HCT116 (cell line): ENCODE data around the gene RBM20. TPM values are rescaled to one million over a fixed set of nuclear protein-coding genes. Genes with fewer than 3 reads are reported as not detected.

Experiments used
- ATAC-seq: fragments of 200-7000 bp; cut with Tn5 transposase; 2 replicates; pipeline ENCODE4 v1.9.1; 2020; ENCODE audit warnings: mild to moderate bottlenecking, moderate library complexity
- BruUV-seq: library from RNA; stranded (reverse); fragments of 400-500 nt; replicated peaks from 2 replicates; lab custom pipeline; 2021; lab: Mats Ljungman, UMichigan
- CTCF ChIA-PET: fragments of 300-600 bp; sonication (Branson Sonifier 250); formaldehyde crosslinking; loops from one replicate; lab custom pipeline; 2021; ENCODE audit warnings: antibody characterized with exemption; lab: Charles Lee
- POLR2A ChIA-PET: fragments of 300-600, 350-600 bp; sonication (Branson Sonifier 250); formaldehyde crosslinking; loops from one replicate; lab custom pipeline; 2021; ENCODE audit warnings: antibody characterized with exemption; lab: Charles Lee
- RAD21 ChIA-PET, 2 experiments: fragments of 300-600 bp; sonication (Branson Sonifier 250); formaldehyde crosslinking; loops; one replicate each; lab custom pipeline; 2023; ENCODE audit warnings: low total read pairs in 2 of 2; ENCODE audit not compliant: uncharacterized antibody in 2 of 2, unreplicated experiment in 2 of 2, low non-redundant PET in 1 of 2; lab: Charles Lee
- DNase-seq: peaks from one replicate; pipeline ENCODE4 v3.0.0-alpha.2; 2010; ENCODE audit warnings: low read depth, low spot score
- H2AFZ ChIP-seq: fragments of 200-600 bp; shearing (Covaris generic), sonication (generic); 2 replicates; pipeline ENCODE4 v1.6.1; 2017; ENCODE audit warnings: low read depth, mixed run types, mixed read lengths, antibody characterized with exemption, low read length; ENCODE audit not compliant: poor library complexity, severe bottlenecking
- H3K27ac ChIP-seq: 2 replicates; pipeline ENCODE4 v1.5.1; 2012; ENCODE audit warnings: low read depth, low read length
- H3K27me3 ChIP-seq: fragments of 200-600 bp; sonication (generic); 2 replicates; pipeline ENCODE4 v1.6.1; 2016; ENCODE audit warnings: mixed run types, low read length, mixed read lengths; ENCODE audit not compliant: insufficient read depth
- H3K36me3 ChIP-seq, 2 experiments: fragments of 200-500 bp in 1 of 2; fragments of 200-600 bp in 1 of 2; sonication (Bioruptor generic) in 1 of 2; sonication (generic) in 1 of 2; 2 replicates each; pipeline versions ENCODE4 v1.5.1 to v1.6.1; 2014 to 2016; ENCODE audit warnings: low read length in 2 of 2, inconsistent platforms in 1 of 2, mixed read lengths in 1 of 2, mixed run types in 1 of 2; ENCODE audit not compliant: insufficient read depth in 2 of 2, control insufficient read depth in 1 of 2
- H3K4me1 ChIP-seq, 2 experiments: fragments of 200-600 bp in 1 of 2; sonication (generic) in 1 of 2; 2 replicates each; pipeline versions ENCODE4 v1.5.1 to v1.6.1; 2012 to 2017; ENCODE audit warnings: low read length in 2 of 2, inconsistent platforms in 1 of 2, mild to moderate bottlenecking in 1 of 2, mixed read lengths in 1 of 2, mixed run types in 1 of 2, moderate library complexity in 1 of 2; ENCODE audit not compliant: insufficient read depth in 2 of 2, control insufficient read depth in 1 of 2
- H3K4me2 ChIP-seq: fragments of 200-600 bp; sonication (generic); 2 replicates; pipeline ENCODE4 v1.6.1; 2017; ENCODE audit warnings: mixed run types, low read length, mixed read lengths
- H3K4me3 ChIP-seq, 2 experiments: fragments of 200-600 bp in 1 of 2; sonication (generic) in 1 of 2; replicated peaks in 1 of 2; 2 replicates each; pipeline ENCODE4 v1.5.1; 2011 to 2016; ENCODE audit warnings: low read length in 2 of 2, control low read depth in 1 of 2, low read depth in 1 of 2, mild to moderate bottlenecking in 1 of 2, mixed read lengths in 1 of 2, mixed run types in 1 of 2
- H3K79me2 ChIP-seq: fragments of 200-600 bp; sonication (generic); 2 replicates; pipeline ENCODE4 v1.6.1; 2017; ENCODE audit warnings: mild to moderate bottlenecking, mixed run types, low read length, moderate library complexity, mixed read lengths; ENCODE audit not compliant: insufficient read depth
- H3K9ac ChIP-seq: fragments of 200-600 bp; sonication (generic); 2 replicates; pipeline ENCODE4 v1.6.1; 2016; ENCODE audit warnings: low read length, mixed read lengths
- H3K9me2 ChIP-seq: fragments of 200-600 bp; sonication (generic), shearing (Covaris generic); 2 replicates; pipeline ENCODE4 v1.6.1; 2017; ENCODE audit warnings: mixed run types, mild to moderate bottlenecking, moderate library complexity; ENCODE audit not compliant: insufficient read depth
- H3K9me3 ChIP-seq, 2 experiments: fragments of 200-500 bp in 1 of 2; fragments of 200-600 bp in 1 of 2; sonication (Bioruptor generic) in 1 of 2; sonication (generic) in 1 of 2; 2 replicates each; pipeline ENCODE4 v1.6.1; 2014 to 2017; ENCODE audit warnings: low read length in 2 of 2, mixed read lengths in 2 of 2, inconsistent platforms in 1 of 2, low read depth in 1 of 2, mild to moderate bottlenecking in 1 of 2, mixed run types in 1 of 2, moderate library complexity in 1 of 2; ENCODE audit not compliant: control insufficient read depth in 1 of 2, insufficient read depth in 1 of 2
- H4K20me1 ChIP-seq: fragments of 200-600 bp; sonication (generic), shearing (Covaris generic); 2 replicates; pipeline ENCODE4 v1.6.1; 2017; ENCODE audit warnings: mixed run types, mild to moderate bottlenecking, moderate library complexity; ENCODE audit not compliant: insufficient read depth
- CBX3 ChIP-seq: IDR thresholded peaks from 2 replicates; pipeline ENCODE4 v1.6.1; 2012; ENCODE audit warnings: low read depth
- CEBPB ChIP-seq: IDR thresholded peaks from 2 replicates; pipeline ENCODE4 v1.6.1; 2012; ENCODE audit warnings: low read depth
- CTCF ChIP-seq, 3 experiments: fragments of 200-600 bp in 1 of 3; sonication (generic) in 1 of 3; IDR thresholded peaks in 2 of 3; conservative IDR thresholded peaks in 1 of 3; 2 replicates each; pipeline ENCODE4 v1.5.1; 2012 to 2017; ENCODE audit warnings: low read depth in 2 of 3, low read length in 2 of 3, antibody characterized with exemption in 1 of 3, borderline replicate concordance in 1 of 3, control low read depth in 1 of 3, mild to moderate bottlenecking in 1 of 3, mixed read lengths in 1 of 3, mixed run types in 1 of 3, moderate library complexity in 1 of 3; ENCODE audit not compliant: insufficient read depth in 1 of 3
- EGR1 ChIP-seq: IDR thresholded peaks from 2 replicates; pipeline ENCODE4 v1.6.1; 2012; ENCODE audit warnings: low read depth
- ELF1 ChIP-seq: IDR thresholded peaks from 2 replicates; pipeline ENCODE4 v1.6.1; 2012; ENCODE audit warnings: low read depth, borderline replicate concordance
- FOSL1 ChIP-seq: IDR thresholded peaks from 2 replicates; pipeline ENCODE4 v1.6.1; 2012; ENCODE audit warnings: low read depth
- JUND ChIP-seq: IDR thresholded peaks from 2 replicates; pipeline ENCODE4 v1.6.1; 2012
- POLR2A ChIP-seq: IDR thresholded peaks from 2 replicates; pipeline ENCODE4 v1.7.0; 2011; ENCODE audit warnings: borderline replicate concordance; ENCODE audit not compliant: insufficient read depth, insufficient read length; ENCODE audit errors: extremely low read depth
- POLR2AphosphoS5 ChIP-seq: IDR thresholded peaks from 2 replicates; pipeline ENCODE4 v1.6.1; 2011; ENCODE audit warnings: mild to moderate bottlenecking, low read depth, low read length, moderate library complexity
- RAD21 ChIP-seq: IDR thresholded peaks from 2 replicates; pipeline ENCODE4 v1.6.1; 2012; ENCODE audit warnings: low read depth, mild to moderate bottlenecking
- REST ChIP-seq: IDR thresholded peaks from 2 replicates; pipeline ENCODE4 v1.6.1; 2012; ENCODE audit warnings: low read depth
- SIN3A ChIP-seq: IDR thresholded peaks from 2 replicates; pipeline ENCODE4 v1.6.1; 2012; ENCODE audit warnings: low read depth
- SP1 ChIP-seq: IDR thresholded peaks from 2 replicates; pipeline ENCODE4 v1.6.1; 2012; ENCODE audit warnings: low read depth
- SRF ChIP-seq: IDR thresholded peaks from 2 replicates; pipeline ENCODE4 v1.6.1; 2012; ENCODE audit warnings: low read depth
- TCF7L2 ChIP-seq: IDR thresholded peaks from 2 replicates; pipeline ENCODE4 v1.7.0; 2011; ENCODE audit warnings: borderline replicate concordance, inconsistent platforms; ENCODE audit not compliant: insufficient read depth, insufficient read length; ENCODE audit errors: extremely low read depth
- ZBTB33 ChIP-seq: IDR thresholded peaks from 2 replicates; pipeline ENCODE4 v1.6.1; 2011; ENCODE audit warnings: mild to moderate bottlenecking, low read length, moderate library complexity; ENCODE audit not compliant: insufficient replicate concordance; ENCODE audit errors: extremely low read depth
- ZFX ChIP-seq: fragments of 450-650 bp; IDR thresholded peaks from 2 replicates; pipeline ENCODE4 v1.6.1; 2017
- ZNF274 ChIP-seq: fragments of 200-500 bp; sonication (Bioruptor generic); IDR thresholded peaks from 2 replicates; pipeline ENCODE4 v1.6.1; 2014; ENCODE audit warnings: mild to moderate bottlenecking, low read depth, low read length, inconsistent platforms
- intact Hi-C: fragments of 100-400 bp; cut with micrococcal nuclease; formaldehyde crosslinking; loops from 2 replicates; pipeline ENCODE4 v1.10.0; 2022
- total RNA-seq: library from RNA; stranded (reverse); gene quantifications from one replicate; pipeline ENCODE4 v1.2.1, GENCODE V29; 2021; ENCODE audit not compliant: unreplicated experiment

The RBM20 gene
- total RNA-seq, 1 experiment from 2014 or later: 2.0 TPM

- no peaks in the 10 kb centered on the region for H3K27me3 ChIP-seq
- H3K79me2 ChIP-seq: no peaks in the 10 kb centered on the region
- no peak overlapping the region for H3K9ac ChIP-seq
- H3K4me1 ChIP-seq: no peaks in the 10 kb centered on the region
- intact Hi-C loops: no loop called here
- no peak overlapping the region for H3K4me2 ChIP-seq
- H3K9me3 ChIP-seq: no peaks in the 10 kb centered on the region
- ATAC-seq (no peak), DNase-seq (no peak)
- H3K4me3 ChIP-seq: no peak overlapping the region
- H3K36me3 ChIP-seq: no peaks in the 10 kb centered on the region
- no peaks in the 10 kb centered on the region for H3K9me2 ChIP-seq
- no TSS peak for BruUV-seq
- TF ChIP-seq ZNF274 (no peak), JUND (no peak), SIN3A (no peak), CTCF (IDR thresholded peaks at IDR 0.05 in 2 of 3, conservative IDR thresholded peaks at IDR 0.05 in 1 of 3; ENCODE audit: borderline replicate concordance in 1 of 3, insufficient read depth in 1 of 3, low read depth in 2 of 3, low read length in 2 of 3) (no peak), ELF1 (no peak), CEBPB (no peak), RAD21 (no peak), POLR2AphosphoS5 (no peak), TCF7L2 (no peak), CBX3 (no peak), EGR1 (no peak), SRF (no peak), SP1 (no peak), FOSL1 (no peak), POLR2A (no peak), ZFX (no peak), ZBTB33 (no peak), REST (no peak)
- ChIA-PET CTCF (no interaction called here), POLR2A (no interaction called here), RAD21 (no interaction called here)
- H2AFZ ChIP-seq: no peak overlapping the region
- no peak overlapping the region for H3K27ac ChIP-seq
- H4K20me1 ChIP-seq: no peaks in the 10 kb centered on the region
Observed at GRCh38 chr10:110811791-110812581, 167.8 kb downstream of the RBM20 start.
